Left ventricle myocardium superior (tissue), 1 donor: ENCODE data around the gene OVOL1. TPM values are rescaled to one million over a fixed set of nuclear protein-coding genes. Genes with fewer than 3 reads are reported as not detected.
A peak's percentile ranks its signal among the peaks of the same experiment; 100 is the strongest.
"Not testable (repeated sequence)": the region's sequence is repeated elsewhere in the genome, so short reads cannot be mapped to it uniquely, and the experiment has no call there.

Source experiments
- ATAC-seq: fragments of 200-7000 bp; cut with Tn5 transposase; one replicate; pipeline ENCODE4 v1.9.1; 2020; ENCODE audit warnings: mild to moderate bottlenecking, moderate library complexity
- DNase-seq: peaks from one replicate; pipeline ENCODE4 v3.0.0-alpha.2; 2020
- intact Hi-C: fragments of 100-400 bp; cut with micrococcal nuclease; formaldehyde crosslinking; loops from one replicate; pipeline ENCODE4 v1.11.0; 2022
- total RNA-seq: library from RNA; stranded (reverse); fragmentation: NEBNext Ultra II Directional; extraction: Animal tissue kit (Norgen Biotek cat#: 25700); gene quantifications from one replicate; pipeline ENCODE4 v1.2.1, GENCODE V29; 2021
- donor health status: DM: no; HTN: yes; CAD: no; lungs with severe emphysema.

OVOL1 gene
- total RNA-seq, 1 donor from 2014 or later = not detected

- DNase-seq (no peak), ATAC-seq (no peak)
- intact Hi-C loops = no loop called here
These were observed 22.0 kb downstream of the OVOL1 start for GRCh38 chr11:65808744-65809341.

DNA sequence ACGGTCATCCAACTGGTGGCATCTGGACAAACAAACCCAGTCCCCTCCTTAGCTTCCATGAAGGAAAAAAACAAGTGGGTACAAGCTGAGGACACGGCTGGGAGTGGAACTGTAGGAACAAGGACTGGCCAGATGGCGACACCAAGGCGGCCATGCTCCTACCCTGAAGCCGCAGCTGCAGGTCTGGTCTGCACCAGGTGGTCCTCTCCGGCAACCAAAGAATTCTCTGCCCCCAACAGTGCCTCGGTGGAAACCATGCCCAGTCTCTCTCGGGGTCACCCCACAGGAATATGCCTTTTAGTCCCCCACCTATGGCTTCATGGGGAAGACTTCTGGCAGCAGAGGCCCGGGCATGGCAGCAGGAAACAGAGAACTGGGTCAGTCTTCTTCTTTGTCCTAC lies 22.6 kb downstream of the OVOL1 start:
- intact Hi-C loops = no loop called here
- no peak for ATAC-seq
- no peak for DNase-seq

GRCh38 chr11:65810046-65810868 lies 23.4 kb downstream of the OVOL1 start:
- intact Hi-C loops = no loop called here
- ATAC-seq (no peak), DNase-seq (no peak)

- no peak for DNase-seq
- intact Hi-C loops = no loop called here
- ATAC-seq = peak; percentile 30
These were observed 25.1 kb downstream of the OVOL1 start for GRCh38 chr11:65811764-65812475.

DNA sequence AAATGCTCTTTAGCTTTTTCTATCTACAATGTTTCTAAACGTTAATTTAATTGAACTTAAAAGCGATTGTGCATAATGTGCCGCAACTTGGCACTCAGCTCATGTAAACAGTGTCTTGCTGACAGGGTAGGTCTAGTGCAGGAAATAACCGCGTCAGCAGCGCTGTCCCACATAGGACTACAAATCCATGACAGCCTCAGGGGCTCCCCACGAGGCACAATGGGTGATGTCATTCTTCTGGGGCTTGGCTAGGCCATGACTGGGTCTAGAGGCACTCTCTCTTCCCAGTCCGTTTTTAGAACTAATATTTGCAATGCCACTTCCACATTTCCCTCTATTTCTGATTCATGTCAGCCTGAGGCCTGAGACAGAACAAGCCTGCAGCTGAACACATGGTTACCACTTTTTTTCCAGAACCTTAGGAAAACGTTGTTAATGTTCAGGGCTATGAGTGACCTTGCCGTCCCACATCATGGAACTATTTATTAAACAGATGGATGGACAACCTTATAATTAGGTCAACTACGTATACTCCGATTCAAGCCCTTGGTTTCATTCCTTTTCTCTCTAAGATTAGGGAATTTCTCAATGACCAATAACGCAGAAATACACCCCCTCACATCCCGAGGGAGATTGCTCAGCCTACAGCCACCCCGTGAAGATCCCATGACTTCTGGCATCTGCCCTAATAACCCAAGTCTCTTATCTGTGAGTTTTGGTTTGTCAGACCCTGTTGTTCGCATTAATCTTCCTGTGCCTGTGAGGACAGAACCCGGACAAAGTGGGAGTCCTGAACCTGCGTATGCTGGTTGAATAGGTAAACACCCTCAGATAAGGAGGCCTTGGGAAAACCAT lies 27.5 kb downstream of the OVOL1 start:
- intact Hi-C loops = no loop called here
- ATAC-seq (no peak), DNase-seq (no peak)

DNA sequence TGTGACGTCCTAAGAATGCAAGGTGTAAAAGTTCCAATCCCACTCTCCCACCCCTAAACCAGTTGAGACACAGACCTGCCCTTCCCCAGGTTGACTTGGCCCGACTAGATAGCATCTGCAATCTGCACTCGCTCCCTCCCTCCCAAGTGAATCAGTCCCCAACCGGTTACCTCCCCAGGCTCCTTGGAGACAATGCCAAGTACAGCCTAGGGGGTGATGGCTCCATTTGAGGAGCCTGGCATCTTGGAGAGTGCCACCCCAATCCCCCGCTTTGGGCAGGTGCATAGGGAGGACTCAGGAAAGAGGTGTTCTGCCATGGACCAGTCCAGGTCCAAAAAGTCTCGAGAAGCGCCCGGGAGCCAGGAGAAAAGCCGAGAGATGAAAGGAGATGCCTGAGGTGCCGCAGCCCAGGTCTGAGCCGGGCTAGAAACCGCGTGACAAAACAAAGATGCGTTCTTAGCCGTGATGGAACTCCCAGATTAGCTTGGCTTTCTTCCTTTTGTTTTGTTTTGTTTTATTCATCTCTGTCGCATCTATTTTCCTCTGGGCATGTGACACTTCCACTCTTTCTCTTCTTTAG lies 28.2 kb downstream of the OVOL1 start:
- DNase-seq (no peak), ATAC-seq (no peak)
- intact Hi-C loops = no loop called here

DNA sequence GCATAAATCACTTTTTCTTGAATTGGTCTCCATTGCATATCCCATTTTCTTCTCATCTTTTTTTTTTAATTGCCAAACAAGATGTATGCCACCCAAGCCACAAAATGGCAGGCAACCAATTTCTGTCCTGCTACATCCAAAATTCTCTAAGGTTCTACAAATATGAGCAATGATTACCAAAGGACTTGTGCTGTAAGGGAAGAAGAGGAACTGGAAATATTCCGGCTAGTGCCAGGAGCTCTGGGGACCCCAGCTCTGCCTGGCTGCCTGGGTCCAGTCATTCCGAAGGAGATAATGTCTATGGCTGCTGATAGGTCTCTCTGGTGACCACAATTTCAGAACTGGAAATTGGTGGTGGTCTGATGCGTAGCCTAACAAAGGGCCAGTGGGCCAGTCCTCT lies 29.8 kb downstream of the OVOL1 start:
- no peak for DNase-seq
- intact Hi-C loops = no loop called here
- ATAC-seq = no peak

DNA sequence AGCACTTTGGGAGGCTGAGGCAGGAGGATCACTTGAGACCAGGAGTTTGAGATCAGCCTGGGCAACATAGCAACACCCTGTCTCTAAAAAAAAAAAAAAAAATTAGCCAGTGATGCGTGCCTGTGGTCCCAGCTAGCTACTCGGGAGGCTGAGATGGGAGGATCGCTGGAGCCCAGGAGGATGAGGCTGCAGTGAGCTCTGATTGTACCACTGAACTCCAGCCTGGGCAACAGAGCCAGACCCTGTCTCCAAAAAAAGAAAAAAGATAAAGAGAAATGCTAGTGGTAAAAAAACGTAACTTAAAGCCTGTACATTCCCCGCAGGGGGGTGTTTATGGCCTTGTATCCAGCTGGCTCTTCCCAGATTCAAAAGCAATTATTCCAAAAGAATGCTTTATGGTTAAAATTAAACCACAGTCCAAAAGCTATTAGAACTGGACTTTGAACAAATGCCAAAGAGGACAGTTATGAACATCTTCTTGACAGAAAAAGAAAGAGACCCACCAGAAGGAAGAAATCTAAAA lies 30.5 kb downstream of the OVOL1 start:
- intact Hi-C loops = no loop called here
- no peak for ATAC-seq
- no peak for DNase-seq

GRCh38 chr11:65817835-65818680 lies 31.2 kb downstream of the OVOL1 start:
- ATAC-seq = peak; percentile 99
- intact Hi-C loops = no loop called here

DNA sequence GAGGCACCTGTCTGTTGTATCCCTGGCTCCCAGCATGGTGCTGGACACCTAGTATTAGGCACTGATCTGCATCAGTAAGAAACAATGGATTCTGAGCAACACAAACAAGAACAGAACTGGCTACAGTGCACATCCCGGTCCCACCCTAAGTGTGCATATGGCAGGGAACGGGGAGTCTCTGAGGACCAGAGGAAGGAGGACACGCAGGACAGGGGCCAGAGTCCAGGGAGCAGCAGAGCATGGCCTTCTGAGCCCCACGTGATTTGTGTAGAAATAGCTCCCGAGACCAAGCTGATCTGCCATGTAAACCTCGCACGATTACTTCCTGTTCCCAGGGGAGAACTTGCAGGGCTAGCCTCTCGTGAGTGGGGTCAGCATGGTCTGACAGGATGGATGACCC lies 34.2 kb downstream of the OVOL1 start:
- intact Hi-C loops = loop anchor here (10.0 kb wide), 1 partner anchor 116 kb away; no protein-coding TSS in a partner anchor
- DNase-seq (no peak), ATAC-seq (no peak)

More at GRCh38 chr11:65817835-65818680, 31.2 kb downstream of the OVOL1 start:
- peak; percentile 98 for DNase-seq

DNA sequence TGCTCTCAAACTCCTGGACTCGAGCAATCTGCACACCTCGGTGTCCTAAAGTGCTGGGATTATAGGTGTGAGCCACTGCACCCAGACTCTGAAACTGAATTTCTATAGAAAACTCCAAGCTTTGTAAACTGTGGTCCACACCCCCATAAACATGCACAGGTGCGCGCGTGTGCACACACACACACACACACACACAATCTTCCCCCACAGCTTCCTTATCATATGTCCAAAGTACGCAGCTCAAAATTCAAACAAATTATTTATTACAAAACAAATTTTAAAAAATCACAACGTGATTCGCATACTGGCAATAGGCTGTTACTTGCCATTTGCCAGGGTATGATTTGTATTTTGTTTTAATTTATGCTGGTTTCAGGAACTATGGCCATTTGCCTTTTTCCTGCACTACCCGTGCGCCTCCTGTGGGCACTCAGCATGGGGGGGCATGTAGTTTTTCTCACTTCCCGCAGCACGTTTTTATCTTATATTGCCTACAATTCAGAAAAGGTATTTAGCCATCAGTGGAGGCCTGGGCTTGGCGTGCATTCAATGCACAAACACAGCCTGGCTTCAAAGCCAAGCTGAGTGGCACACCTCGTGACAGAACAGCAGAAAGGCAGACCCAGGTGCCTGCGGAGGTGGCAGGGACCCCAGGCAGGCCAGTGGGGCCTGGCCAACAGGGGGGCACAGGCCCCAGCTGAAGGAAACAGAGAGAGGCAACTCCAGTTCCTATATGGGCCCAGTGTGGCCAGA lies 36.1 kb downstream of the OVOL1 start:
- DNase-seq (no peak), ATAC-seq (no peak)
- intact Hi-C loops = loop anchor here (10.0 kb wide), 1 partner anchor 118 kb away; no protein-coding TSS in a partner anchor

DNA sequence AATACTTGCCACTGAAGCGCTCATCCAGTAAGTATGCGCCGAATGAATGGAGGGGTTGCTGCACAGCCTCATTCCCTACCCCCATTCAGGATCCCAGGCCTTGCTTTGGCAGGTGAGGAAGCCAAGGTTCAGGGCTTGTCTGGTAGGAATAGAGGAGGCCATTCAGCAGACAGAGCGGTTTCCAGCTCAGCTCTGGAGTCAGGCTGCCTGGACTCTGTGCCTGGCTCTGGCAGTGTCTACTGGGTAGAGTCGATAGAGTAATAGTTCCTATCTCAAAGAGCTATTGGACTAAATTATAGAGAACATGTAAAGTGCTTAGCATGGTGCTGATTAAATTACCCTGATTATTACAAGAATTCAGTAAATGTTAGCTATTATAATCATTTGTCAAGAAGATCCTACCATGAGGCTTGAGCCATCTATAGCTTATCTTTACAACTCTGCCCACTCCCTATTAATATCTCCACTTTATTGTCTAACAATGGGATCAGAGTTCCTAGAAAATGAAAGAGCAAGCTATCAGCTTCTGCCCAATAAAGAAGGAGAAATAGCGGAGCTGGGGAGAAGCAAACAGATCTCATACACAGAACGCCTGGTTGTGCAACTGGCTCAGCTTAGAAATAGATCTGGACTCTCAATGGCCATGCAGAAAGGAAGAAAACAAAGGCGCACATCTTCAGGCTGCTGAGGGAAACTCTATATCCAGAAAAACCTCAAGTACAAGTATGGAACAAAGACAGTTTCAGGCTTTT lies 40.3 kb downstream of the OVOL1 start:
- intact Hi-C loops = loop anchor here (10.0 kb wide), 1 partner anchor 122 kb away; no protein-coding TSS in a partner anchor
- DNase-seq = no peak
- no peak for ATAC-seq

- intact Hi-C loops = loop anchor here (10.0 kb wide), 1 partner anchor 125 kb away; no protein-coding TSS in a partner anchor
- DNase-seq = no peak
- no peak for ATAC-seq
These were observed 42.6 kb downstream of the OVOL1 start for GRCh38 chr11:65829459-65829858.

DNA sequence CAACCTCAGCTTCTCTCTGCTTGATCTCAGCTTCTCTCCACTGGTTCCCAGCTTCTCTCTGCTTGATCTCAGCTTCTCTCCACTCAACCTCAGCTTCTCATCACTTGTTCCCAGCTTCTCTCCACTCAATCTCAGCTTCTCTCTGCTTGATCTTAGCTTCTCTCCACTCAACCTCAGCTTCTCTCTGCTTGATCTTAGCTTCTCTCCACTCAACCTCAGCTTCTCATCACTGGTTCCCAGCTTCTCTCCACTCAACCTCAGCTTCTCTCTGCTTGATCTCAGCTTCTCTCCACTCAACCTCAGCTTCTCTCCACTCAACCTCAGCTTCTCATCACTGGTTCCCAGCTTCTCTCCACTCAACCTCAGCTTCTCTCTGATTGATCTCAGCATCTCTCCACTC lies 45.4 kb downstream of the OVOL1 start:
- intact Hi-C loops, DNase-seq, ATAC-seq: not testable (repeated sequence)

GRCh38 chr11:65833297-65834030 lies 46.6 kb downstream of the OVOL1 start, which contains the start of gene SNX32:
TSS of gene SNX32 (plus strand) at chr11:65833963. CDS start at chr11:65834066, 103 bp downstream.
- peak; percentile 97 for DNase-seq
- ATAC-seq = peak; percentile 100
- intact Hi-C loops = no loop called here
